GM18517 (cell line): Measurements from ENCODE around the gene MICA.
A peak's percentile ranks its signal among the peaks of the same experiment; 100 is the strongest.
"Not testable (repeated sequence)": the region's sequence is repeated elsewhere in the genome, so short reads cannot be mapped to it uniquely, and the experiment has no call there.

Experiments used
- ATAC-seq: cut with Tn5 transposase; IDR thresholded peaks from one replicate; pipeline ENCODE4 v1.9.1; 2021; ENCODE audit warnings: mild to moderate bottlenecking, moderate library complexity; ENCODE audit not compliant: unreplicated experiment

The MICA gene

DNA sequence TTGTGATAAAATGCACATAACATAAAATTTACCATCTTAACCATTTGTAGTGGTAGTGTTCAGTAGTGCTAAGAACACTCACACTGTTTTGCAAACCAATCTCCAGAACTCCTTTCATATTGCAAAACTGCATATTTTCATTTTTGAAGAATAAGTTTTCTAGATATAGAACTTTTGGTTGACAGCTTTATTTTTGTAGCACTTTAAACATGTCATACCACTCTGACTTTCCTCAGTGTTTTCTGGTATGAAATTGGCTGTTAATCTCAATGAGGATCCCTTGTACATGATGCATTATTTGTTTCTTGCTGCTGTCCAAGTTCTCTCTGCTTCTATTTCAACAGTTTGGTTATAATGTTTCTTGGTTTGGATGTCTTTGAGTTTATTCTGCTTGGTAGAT, 49.5 kb downstream of the MICA start:
- ATAC-seq: no peak

DNA sequence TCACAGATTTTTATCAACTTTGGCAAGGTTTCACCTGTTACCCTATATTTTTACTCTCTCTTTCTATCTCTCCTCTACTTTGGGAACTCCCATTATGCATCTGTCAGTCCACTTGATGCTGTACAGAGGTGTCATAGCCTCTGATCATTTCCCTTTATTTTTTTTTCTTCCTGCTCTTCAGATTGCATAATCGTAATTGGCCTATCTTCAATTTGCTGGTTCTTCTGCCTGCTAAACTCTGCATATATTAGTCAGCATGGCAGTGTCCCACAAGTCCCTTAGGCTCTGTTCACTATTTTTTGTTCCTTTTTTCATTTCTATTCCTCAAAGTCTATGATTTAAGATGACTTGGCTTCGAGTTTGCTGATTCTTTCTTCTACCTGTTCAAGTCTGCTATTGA, 49.9 kb downstream of the MICA start:
- ATAC-seq: no peak

DNA sequence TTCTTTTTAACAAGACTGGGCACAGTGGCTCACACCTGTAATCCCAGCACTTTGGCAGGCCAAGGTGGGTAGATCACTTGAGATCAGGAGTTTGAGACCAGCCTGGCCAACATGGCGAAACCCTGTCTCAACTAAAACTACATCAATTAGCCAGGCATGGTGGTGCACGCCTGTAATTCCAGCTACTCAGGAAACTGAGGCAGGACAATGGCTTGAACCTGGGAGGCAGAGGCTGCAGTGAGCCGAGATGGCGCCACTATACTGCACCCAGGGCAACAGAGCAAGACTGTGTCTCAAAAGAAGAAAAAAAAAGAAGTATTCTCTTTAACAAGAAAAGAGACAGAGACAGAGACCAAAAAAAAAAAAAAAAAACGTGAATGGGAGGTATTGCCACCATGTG, 56.5 kb downstream of the MICA start:
- not testable (repeated sequence) for ATAC-seq

DNA sequence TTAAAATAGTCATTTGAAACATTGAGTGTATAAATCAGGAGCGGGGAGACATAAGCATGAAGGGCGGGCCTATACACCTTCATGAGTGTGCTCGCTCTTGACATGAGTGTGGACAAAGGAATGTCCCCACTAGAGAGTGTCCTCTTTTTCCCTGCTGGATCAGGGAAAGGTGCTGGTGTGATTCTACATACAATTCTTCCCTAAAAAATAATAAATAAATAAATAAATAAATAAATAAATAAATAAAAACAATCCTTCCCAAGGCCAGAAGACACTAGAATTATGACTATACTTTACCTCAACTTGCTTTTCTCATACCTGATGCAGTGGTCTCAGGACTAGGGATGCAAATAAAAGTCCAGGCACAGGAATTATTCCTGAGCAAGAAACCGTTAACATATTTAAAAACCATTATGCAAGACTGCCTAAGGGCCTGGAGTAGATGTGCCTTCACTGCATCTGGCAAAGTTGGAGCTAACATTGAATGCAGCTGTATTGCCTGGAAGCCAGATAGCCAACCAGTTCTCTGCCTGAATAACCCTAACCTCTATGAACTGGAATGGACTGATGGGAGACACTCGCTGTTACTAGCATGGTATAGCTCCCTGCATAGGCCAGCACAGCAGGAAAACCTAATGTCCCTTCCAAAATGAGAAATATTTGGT, 57.1 kb downstream of the MICA start:
- ATAC-seq: no peak

DNA sequence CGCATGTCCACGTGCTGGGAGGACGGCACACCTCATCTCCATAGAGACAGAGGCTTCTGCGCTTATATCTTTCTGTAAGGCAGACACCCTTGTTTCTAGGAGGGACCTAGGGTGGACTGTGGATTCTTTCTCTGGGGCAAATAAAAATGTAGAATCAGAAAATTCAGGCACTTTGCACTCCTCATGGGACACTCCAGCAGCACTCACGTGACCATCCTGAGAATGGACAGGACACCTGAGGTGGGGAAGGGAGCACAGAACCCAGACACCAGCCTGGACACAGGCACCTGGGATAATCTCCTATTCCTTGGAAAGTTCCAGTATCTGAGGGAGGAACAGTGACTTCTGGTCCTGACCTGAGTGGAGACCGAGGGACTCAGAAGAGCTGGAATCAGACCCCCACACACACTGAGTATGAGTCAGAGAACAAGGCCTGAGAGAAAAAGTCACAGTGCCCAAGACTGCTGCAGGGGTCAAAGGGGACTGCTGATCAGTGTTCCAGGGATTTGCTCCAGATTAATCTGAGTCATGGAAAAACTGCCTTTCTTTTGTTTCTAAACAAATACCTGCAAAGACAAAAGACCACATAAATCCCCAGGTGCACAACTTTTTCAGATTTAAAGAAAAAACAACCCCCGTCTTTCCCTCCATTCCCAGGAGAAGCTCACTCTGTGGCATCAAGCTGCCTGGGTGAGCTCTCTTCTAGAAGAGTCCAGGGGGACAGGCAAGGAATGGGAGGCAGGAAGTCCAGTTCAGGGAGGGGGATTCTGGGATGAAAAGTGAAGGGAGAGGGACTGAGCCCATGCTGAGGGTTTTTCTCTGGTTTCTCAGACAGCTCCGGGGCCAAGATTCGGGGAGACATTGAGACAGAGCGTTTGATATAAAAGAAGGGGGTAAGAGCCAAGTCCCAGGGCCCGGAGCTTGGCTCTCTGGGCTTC, 58.9 kb downstream of the MICA start:
- ATAC-seq: no peak

DNA sequence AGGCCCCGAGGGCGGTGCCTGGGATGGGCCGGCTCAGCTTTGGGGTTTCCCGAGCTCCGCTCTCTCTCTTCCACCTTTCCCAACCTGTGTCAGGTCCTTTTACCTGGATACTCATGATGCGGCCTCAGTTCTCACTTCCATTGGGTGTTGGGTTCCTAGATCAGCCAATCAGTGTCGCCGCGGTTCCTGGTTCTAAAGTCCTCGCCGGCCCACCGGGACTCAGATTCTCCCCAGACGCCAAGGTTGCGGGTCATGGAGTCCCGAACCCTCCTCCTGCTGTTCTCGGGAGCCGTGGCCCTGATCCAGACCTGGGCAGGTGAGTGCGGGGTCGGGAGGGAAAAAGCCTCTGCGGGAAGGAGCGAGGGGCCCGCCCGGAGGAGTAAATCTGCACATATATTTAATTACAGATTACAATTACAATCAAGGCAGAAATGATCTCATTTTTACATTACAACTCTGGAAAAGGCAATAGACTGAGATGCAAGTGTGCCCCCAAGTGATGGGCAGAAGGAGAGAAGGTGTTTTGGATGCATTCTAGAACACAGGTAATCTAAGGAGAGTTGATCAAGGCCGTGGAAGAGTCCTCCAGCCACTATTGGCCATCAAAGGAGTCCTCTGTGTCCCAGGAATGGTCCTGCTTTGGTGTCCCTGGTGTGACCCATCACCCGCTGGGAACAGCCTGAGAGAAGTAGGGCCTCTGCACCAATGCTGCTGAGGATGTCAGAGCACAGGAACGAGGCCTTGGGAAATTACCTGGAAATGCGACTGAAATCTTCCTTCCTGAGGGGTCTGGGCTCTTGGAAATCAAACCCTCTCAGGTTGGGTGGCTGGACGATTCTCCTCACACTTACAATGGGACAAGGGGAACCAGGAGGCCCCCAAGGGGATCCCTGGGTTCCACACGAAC, 59.8 kb downstream of the MICA start:
- ATAC-seq: peak; percentile 89

DNA sequence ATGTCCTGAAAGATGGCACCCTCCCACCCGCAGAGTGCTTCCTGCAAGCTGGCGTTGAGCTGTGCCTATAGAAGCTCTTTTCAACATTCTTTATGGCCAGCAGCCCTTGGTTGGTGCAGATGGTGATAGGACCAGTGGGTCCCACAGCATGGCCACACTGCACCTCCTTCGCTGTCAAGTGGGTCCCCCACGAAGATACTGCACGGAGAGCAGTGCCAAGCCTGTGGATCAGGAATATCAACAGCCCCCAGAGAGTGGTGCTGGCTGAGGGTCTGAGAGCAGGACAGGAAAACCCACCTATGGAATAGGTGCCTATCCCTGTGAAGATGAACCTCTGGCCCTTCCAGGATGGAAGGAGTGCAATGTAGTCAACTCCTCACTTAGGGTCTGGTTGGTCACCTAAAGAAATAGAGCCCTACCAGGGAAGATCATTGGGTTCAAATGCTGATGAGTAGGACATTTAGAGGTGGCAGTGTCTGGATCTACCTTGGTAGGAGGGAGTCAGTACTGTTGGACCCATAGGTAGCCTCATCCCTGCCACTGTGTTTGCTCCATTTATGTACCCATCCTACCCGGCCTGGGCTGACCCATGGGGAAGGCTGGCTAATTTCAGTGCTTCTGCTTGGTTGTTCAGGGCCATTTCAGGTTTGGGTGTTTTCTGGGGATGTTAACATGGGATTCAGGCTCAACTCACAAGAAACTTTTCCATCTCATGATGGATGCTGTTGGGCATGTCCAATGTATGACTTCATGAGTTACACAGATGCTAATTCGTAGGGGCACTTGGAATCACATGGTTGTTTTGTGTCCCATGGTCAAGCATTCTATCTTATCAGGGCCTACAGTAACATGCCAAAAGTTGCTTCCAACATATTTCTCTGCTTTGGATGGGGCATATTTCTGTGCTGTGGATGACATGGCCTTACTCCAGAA, 61.1 kb downstream of the MICA start:
- no peak for ATAC-seq
